SK-N-SH treated with all-trans-retinoic acid at 6 μM for 48 hours (cell line): ENCODE measurements around the gene CAPN8.

Experiments used
- ATAC-seq: fragments of 200-7000 bp; cut with Tn5 transposase; 3 replicates; pipeline ENCODE4 v1.9.1; 2020; ENCODE audit warnings: mild to moderate bottlenecking, moderate library complexity
- ARNTL ChIP-seq: fragments of 450-650 bp; formaldehyde crosslinking; IDR thresholded peaks from 2 replicates; pipeline ENCODE4 v1.5.0; 2020; ENCODE audit warnings: low read depth, mild to moderate bottlenecking, moderate library complexity, borderline replicate concordance
- CSDC2 ChIP-seq: fragments of 250-450 bp; sonication (Bioruptor Pico); IDR thresholded peaks from 2 replicates; pipeline ENCODE4 v1.5.0; 2020; ENCODE audit warnings: mild to moderate bottlenecking, moderate library complexity
- ESRRG ChIP-seq: fragments of 250-450 bp; sonication (Bioruptor Pico); IDR thresholded peaks from 2 replicates; pipeline ENCODE4 v1.6.1; 2021; ENCODE audit warnings: mild to moderate bottlenecking
- GLIS3 ChIP-seq: fragments of 250-450 bp; sonication (Bioruptor Pico); IDR thresholded peaks from 2 replicates; pipeline ENCODE4 v1.5.0; 2020; ENCODE audit warnings: mild to moderate bottlenecking, moderate library complexity
- ISL1 ChIP-seq: fragments of 250-450 bp; sonication (Bioruptor Pico); IDR thresholded peaks from 2 replicates; pipeline ENCODE4 v2.1.2; 2022; ENCODE audit warnings: mild to moderate bottlenecking, moderate library complexity
- PPARA ChIP-seq: fragments of 250-450 bp; sonication (Bioruptor Pico); IDR thresholded peaks from 2 replicates; pipeline ENCODE4 v1.5.0; 2020; ENCODE audit warnings: mild to moderate bottlenecking, borderline replicate concordance
- RARB ChIP-seq: fragments of 250-450 bp; sonication (Bioruptor Pico); IDR thresholded peaks from 2 replicates; pipeline ENCODE4 v1.8.0; 2021; ENCODE audit warnings: mild to moderate bottlenecking, moderate library complexity
- SNAI2 ChIP-seq: fragments of 250-450 bp; sonication (Bioruptor Pico); IDR thresholded peaks from 2 replicates; pipeline ENCODE4 v1.5.0; 2020; ENCODE audit warnings: mild to moderate bottlenecking, moderate library complexity
- TCF4 ChIP-seq: fragments of 250-450 bp; sonication (Bioruptor Pico); IDR thresholded peaks from 2 replicates; pipeline ENCODE4 v1.8.0; 2021; ENCODE audit warnings: mild to moderate bottlenecking, moderate library complexity, borderline replicate concordance
- TOX ChIP-seq: fragments of 250-450 bp; sonication (Bioruptor Pico); IDR thresholded peaks from 2 replicates; pipeline ENCODE4 v1.8.0; 2021; ENCODE audit warnings: mild to moderate bottlenecking, moderate library complexity, borderline replicate concordance
- TSHZ2 ChIP-seq: fragments of 250-450 bp; sonication (Bioruptor Pico); IDR thresholded peaks from 2 replicates; pipeline ENCODE4 v1.5.0; 2020; ENCODE audit warnings: mild to moderate bottlenecking, moderate library complexity
- ZC3H10 ChIP-seq: fragments of 250-450 bp; sonication (Bioruptor Pico); IDR thresholded peaks from 2 replicates; pipeline ENCODE4 v1.5.1; 2021; ENCODE audit warnings: mild to moderate bottlenecking, moderate library complexity
- ZFP3 ChIP-seq: fragments of 250-450 bp; sonication (Bioruptor Pico); IDR thresholded peaks from 2 replicates; pipeline ENCODE4 v1.5.0; 2020; ENCODE audit warnings: mild to moderate bottlenecking, moderate library complexity
- ZNF565 ChIP-seq: fragments of 450-650 bp; formaldehyde crosslinking; conservative IDR thresholded peaks from 2 replicates; pipeline ENCODE4 v1.5.0; 2020; ENCODE audit warnings: low read depth, mild to moderate bottlenecking, moderate library complexity
- ZNF70 ChIP-seq: fragments of 450-650 bp; formaldehyde crosslinking; IDR thresholded peaks from 2 replicates; pipeline ENCODE4 v1.5.0; 2020; ENCODE audit warnings: mild to moderate bottlenecking, moderate library complexity
- ZNF8 ChIP-seq: fragments of 450-650 bp; formaldehyde crosslinking; IDR thresholded peaks from 2 replicates; pipeline ENCODE4 v1.5.0; 2020; ENCODE audit warnings: mild to moderate bottlenecking, moderate library complexity
- TF ChIP-seq, protein P1 (sequence below): fragments of 250-450 bp; sonication (Bioruptor Pico); IDR thresholded peaks from 2 replicates; pipeline ENCODE4 v1.5.1; 2021; ENCODE audit warnings: mild to moderate bottlenecking, moderate library complexity
- TF ChIP-seq, protein P2 (sequence below): fragments of 250-450 bp; sonication (Bioruptor Pico); IDR thresholded peaks from 2 replicates; pipeline ENCODE4 v1.5.1; 2020; ENCODE audit warnings: low read depth, mild to moderate bottlenecking, moderate library complexity
- TF ChIP-seq, protein P3 (sequence below): fragments of 250-450 bp; sonication (Bioruptor Pico); IDR thresholded peaks from 2 replicates; pipeline ENCODE4 v1.8.0; 2020; ENCODE audit warnings: mild to moderate bottlenecking, moderate library complexity, borderline replicate concordance

Gene CAPN8

DNA sequence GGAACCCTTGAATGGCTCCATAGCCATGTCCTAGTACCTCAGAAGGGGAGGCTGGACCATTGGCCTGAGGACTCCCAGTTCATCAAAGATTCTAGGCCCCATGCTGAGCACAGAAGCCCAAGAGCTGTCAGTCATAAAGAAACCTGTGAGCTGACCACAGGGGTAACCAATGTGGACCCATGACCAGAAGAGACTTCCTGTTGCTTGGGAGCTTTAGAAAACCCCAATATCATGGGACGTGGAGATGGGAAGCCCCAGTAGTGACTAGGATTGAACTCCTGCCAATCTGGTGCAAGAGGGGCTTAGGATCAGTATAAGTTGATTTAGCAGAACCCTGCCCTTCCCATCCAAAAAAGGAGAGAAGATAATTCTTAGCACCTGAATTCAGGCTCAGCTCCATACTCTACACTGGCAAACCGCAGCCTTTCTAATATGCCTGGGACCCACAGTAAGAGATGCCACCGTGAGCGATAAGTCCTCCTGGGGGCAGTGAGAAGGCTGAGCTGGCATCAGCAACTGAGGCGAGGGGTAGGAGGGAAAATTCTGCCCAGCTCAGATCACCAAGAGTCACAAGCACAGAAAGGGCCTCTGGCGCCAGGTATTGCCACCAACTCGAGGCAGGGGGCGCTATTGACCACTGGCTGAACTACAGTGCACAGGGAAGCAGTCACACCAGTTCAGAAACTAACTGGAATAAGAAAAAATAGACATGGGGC lies 108.9 kb downstream of the CAPN8 start:
- peak; percentile 89 for ATAC-seq
- TF ChIP-seq, protein P1, sequence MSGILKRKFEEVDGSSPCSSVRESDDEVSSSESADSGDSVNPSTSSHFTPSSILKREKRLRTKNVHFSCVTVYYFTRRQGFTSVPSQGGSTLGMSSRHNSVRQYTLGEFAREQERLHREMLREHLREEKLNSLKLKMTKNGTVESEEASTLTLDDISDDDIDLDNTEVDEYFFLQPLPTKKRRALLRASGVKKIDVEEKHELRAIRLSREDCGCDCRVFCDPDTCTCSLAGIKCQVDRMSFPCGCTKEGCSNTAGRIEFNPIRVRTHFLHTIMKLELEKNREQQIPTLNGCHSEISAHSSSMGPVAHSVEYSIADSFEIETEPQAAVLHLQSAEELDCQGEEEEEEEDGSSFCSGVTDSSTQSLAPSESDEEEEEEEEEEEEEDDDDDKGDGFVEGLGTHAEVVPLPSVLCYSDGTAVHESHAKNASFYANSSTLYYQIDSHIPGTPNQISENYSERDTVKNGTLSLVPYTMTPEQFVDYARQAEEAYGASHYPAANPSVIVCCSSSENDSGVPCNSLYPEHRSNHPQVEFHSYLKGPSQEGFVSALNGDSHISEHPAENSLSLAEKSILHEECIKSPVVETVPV (CRISPR knock-in tag): no peak
- no peak for TF ChIP-seq ZFP3 (CRISPR knock-in tag)

DNA sequence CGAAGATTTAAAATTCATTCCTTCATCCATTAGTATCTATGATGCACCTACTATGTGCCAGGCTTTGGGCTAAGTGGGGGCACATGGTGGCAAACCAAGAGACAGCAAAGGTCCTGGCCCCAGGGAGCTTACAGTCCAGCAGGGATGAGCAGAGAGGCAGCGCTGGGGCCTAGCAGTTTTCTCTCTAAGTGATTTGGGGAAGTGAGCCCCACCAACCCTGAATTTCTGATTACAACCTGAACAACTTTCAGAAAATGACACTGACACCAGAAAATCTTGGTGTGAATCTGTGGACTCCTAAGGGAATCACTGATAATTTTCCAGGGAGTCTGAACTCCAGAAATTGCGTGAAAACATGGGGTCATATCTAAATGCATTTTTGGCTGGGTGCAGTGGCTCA lies 111.5 kb downstream of the CAPN8 start:
- no peak for ATAC-seq
- TF ChIP-seq ZNF70 (CRISPR knock-in tag) (no peak), ZNF565 (CRISPR knock-in tag) (no peak), RARB (CRISPR knock-in tag) (no peak), ZNF8 (CRISPR knock-in tag) (no peak), TCF4 (CRISPR knock-in tag) (no peak)
- TF ChIP-seq, protein P1 (CRISPR knock-in tag): no peak

- no peak for ATAC-seq
- TF ChIP-seq ARNTL (CRISPR knock-in tag): no peak
- TF ChIP-seq GLIS3 (CRISPR knock-in tag): no peak
- TF ChIP-seq ZNF8 (CRISPR knock-in tag): no peak
- no peak for TF ChIP-seq ESRRG (CRISPR knock-in tag)
- TF ChIP-seq, protein P2, sequence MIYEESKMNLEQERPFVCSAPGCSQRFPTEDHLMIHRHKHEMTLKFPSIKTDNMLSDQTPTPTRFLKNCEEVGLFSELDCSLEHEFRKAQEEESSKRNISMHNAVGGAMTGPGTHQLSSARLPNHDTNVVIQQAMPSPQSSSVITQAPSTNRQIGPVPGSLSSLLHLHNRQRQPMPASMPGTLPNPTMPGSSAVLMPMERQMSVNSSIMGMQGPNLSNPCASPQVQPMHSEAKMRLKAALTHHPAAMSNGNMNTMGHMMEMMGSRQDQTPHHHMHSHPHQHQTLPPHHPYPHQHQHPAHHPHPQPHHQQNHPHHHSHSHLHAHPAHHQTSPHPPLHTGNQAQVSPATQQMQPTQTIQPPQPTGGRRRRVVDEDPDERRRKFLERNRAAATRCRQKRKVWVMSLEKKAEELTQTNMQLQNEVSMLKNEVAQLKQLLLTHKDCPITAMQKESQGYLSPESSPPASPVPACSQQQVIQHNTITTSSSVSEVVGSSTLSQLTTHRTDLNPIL (CRISPR knock-in tag): no peak
- no peak for TF ChIP-seq ISL1
- TF ChIP-seq PPARA (CRISPR knock-in tag): no peak
- TF ChIP-seq CSDC2: no peak
- no peak for TF ChIP-seq ZFP3 (CRISPR knock-in tag)
- TF ChIP-seq TSHZ2 (CRISPR knock-in tag): no peak
- no peak for TF ChIP-seq ZNF70 (CRISPR knock-in tag)
- TF ChIP-seq TOX (CRISPR knock-in tag): no peak
These were observed 113.9 kb downstream of the CAPN8 start for GRCh38 chr1:223551610-223552009.

DNA sequence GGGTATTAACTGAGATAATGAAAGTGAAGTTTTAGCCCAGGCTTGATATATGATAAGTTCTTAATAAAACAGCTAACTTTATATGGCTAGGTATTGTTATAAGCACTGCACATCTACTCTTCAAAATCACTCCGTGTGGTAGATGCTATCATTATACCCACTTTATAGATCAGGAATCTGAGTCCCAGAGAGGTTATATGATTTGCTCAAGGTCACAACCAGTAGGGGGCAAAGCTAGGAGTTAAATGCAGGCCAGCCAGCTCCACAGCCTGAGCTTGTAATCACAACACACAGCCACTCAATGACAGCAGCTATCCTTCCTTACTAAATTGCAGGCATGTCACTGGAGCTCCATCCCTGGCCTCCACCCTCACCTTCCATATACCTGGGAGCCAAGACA lies 115.8 kb downstream of the CAPN8 start:
- no peak for ATAC-seq
- no peak for TF ChIP-seq ZNF565 (CRISPR knock-in tag)
- TF ChIP-seq ZC3H10 (CRISPR knock-in tag): no peak
- TF ChIP-seq TCF4 (CRISPR knock-in tag): no peak
- no peak for TF ChIP-seq TSHZ2 (CRISPR knock-in tag)
- no peak for TF ChIP-seq SNAI2 (CRISPR knock-in tag)
- TF ChIP-seq, protein P3, sequence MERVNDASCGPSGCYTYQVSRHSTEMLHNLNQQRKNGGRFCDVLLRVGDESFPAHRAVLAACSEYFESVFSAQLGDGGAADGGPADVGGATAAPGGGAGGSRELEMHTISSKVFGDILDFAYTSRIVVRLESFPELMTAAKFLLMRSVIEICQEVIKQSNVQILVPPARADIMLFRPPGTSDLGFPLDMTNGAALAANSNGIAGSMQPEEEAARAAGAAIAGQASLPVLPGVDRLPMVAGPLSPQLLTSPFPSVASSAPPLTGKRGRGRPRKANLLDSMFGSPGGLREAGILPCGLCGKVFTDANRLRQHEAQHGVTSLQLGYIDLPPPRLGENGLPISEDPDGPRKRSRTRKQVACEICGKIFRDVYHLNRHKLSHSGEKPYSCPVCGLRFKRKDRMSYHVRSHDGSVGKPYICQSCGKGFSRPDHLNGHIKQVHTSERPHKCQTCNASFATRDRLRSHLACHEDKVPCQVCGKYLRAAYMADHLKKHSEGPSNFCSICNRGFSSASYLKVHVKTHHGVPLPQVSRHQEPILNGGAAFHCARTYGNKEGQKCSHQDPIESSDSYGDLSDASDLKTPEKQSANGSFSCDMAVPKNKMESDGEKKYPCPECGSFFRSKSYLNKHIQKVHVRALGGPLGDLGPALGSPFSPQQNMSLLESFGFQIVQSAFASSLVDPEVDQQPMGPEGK (CRISPR knock-in tag): no peak
- no peak for TF ChIP-seq GLIS3 (CRISPR knock-in tag)
- no peak for TF ChIP-seq CSDC2
- TF ChIP-seq ISL1: no peak
- TF ChIP-seq ARNTL (CRISPR knock-in tag): no peak
- TF ChIP-seq, protein P1 (CRISPR knock-in tag): no peak
- TF ChIP-seq, protein P2 (CRISPR knock-in tag): no peak
- TF ChIP-seq TOX (CRISPR knock-in tag): no peak
